CD4-positive, alpha-beta T cell treated with Interleukin-17A for 1 hour (primary cell): ENCODE results near the gene ZFR2.
"Not testable (repeated sequence)": the region's sequence is repeated elsewhere in the genome, so short reads cannot be mapped to it uniquely, and the experiment has no call there.

ENCODE experiments used
- DNase-seq: peaks from one replicate; pipeline ENCODE4 v3.0.0-alpha.2; 2020

Gene ZFR2

GRCh38 chr19:3834349-3835054 lies 34.3 kb downstream of the ZFR2 start:
- DNase-seq, result no peak

GRCh38 chr19:3833578-3834348 lies 35.1 kb downstream of the ZFR2 start:
- DNase-seq, result no peak

DNA sequence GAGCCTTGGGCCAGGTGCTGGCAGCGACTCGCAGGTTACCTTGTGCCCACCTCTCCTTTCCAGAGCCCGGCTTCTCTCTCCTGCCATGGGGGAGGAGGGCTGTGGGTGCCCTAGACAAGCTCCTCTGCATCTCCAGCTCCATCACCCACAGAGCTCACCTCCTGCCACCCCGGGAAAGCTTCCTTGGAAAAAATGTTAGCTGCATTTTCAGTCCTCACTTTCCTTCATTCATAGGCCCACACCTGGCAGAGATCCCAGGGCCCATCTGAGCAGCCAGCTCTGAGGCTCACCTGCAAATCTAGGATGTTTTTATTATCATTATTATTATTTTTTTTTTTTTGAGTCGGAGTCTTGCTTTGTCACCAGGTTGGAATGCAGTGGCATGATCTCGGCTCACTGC lies 36.8 kb downstream of the ZFR2 start:
- no peak for DNase-seq

DNA sequence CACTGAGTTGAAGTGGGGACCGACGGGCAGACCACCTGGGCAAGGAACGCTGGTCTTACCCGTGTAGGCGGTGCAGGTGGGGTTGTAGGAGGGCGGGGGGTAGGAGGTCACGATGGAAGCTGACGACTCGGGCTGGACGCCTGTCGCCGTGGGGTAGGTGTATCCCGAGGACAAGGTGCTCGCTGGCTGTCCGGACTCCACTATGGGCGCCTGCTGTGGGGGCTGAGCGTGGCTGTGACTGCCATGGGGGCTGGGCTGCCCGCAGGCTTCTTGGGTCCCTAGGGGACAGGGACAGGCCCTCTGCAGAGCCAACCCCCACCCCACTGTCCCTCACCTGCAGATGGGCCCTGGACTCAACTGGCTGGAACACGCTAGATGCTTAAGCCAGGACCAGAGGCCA lies 37.2 kb downstream of the ZFR2 start:
- no peak for DNase-seq

GRCh38 chr19:3830621-3831589 lies 37.9 kb downstream of the ZFR2 start:
- DNase-seq, result no peak

DNA sequence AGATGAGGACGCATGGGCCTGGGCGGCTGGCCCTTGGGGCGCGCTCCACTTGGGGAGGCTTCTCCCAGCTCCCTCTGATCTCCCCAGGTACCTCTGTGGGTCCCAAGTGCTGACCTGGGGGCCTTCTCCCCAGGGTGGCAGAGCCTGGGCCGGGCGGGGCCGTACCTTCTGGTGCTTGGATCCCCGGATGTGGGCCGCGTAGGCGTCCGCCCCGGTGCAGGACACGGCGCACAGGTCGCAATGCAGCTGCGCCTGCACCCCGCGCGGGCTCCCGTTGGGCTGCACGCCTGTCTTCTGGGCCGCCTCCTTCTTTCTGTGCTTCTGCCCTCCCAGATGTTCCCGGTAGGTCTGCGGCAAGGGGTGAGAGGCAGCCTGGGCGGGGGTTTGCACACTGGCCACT lies 41.5 kb downstream of the ZFR2 start:
- DNase-seq, result no peak

DNA sequence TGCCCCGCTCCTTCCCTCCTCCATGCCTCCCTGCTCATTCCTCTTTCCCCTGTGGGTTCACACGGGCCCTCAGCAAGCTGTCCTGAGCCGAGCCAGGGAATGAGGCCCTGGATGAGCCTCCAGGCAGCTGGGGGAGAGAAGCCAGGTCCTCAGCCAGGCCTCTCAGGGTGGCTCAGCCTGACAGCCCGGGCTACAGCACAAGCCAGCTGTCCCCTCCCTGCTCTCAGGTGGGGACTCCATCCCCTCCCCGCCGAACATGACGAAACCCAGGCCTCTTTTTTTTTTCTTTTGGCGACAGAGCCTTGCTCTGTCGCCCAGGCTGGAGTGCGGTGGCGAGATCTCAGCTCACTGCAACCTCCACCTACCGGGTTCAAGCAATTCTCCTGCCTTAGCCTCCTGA lies 42.7 kb downstream of the ZFR2 start:
- DNase-seq, result no peak

DNA sequence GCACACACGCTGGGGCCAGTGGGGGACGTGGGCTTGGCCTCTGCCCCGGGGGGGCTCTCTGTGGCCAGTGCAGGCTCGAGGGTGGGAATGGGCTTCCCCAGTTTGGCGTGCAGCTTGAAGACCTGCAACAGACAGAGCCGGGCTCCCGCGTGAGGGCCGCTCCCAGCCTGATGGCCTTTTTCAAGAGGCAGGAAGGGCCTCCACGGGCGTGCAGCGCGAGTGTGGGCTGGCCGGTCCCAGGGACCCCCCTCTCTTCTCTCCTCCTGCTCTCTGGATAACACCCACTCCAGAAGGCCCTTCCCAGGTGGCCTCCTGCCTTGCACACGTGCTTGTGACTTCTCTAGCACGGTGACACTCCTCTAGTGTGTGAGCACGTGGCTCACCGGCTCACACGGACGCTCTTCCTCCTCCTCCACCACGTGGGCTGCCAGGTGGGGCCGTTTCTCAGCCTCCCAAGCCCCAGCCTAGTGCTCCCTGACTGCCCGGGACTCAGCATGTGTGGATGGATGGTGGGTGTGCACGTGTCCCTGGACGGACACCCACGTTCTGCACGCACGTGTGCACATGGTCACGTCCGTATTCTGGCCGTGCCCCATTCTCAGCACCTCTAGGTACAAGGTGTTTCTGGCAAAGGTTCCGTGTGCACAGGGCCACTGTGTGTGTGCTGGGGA lies 43.4 kb downstream of the ZFR2 start:
- DNase-seq, result no peak

DNA sequence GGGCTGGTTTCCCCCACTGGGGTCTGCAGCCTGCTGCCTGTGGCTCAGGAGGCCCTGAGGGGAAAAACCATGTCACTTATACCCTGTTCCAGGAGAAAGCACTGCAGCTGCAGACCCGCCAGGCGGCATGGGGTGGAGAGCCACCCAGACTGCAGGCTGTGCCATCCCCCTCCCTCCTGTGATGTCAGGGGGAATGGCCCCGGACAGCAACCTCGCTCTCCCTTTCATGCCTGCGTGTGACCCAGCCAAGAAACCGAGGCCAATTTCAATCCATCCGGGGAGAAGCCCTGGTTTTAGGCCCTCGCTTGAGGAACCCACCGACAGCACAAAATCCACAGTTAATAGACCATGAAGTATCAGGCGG lies 45.5 kb downstream of the ZFR2 start:
- no peak for DNase-seq

- DNase-seq, result no peak
Observed at GRCh38 chr19:3822683-3823349, 46.0 kb downstream of the ZFR2 start.

- peak; percentile 90 for DNase-seq
Observed at GRCh38 chr19:3821857-3822364, 46.9 kb downstream of the ZFR2 start.

DNA sequence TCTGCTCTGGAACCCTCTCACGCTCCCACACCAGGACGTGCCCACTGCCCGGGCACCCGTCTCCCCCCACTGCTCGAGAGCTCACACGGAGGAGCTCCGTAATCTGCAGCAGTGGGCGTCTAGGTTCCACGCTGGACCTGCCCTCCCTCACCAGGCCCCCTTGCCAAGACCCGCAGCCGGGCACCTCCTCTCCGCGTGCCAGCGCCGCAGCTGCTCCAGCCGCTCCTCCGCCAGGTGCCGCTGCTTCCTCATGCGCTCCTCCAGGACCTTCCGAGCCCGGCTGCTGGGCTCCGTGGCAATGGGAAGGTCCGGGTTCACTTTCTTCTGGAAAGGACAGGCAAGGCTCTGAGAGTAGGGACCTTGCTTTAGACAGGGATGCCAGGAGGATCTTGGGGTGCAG lies 47.7 kb downstream of the ZFR2 start:
- no peak for DNase-seq

DNA sequence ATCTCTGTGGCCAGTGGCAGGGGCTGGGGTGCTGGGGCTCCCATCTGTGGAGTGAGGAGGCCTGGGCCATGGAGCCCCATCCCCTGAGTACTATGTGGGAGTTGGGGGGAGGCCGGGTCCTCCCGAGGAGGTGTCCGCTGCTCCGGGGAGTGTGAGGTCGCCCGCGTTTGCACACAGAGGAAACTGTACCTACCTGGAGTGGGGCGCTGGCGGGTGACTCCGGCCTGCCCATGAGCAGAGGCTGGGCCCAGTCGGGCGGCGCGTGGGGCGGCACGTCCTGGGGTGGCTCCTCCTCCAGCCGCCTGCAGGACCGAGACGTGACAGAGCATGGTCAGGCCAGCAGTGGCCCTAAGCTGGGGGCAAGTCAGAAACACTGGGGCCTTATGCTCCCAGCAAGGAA lies 48.8 kb downstream of the ZFR2 start:
- no peak for DNase-seq

- DNase-seq, result no peak
Observed at GRCh38 chr19:3818918-3819317, 49.9 kb downstream of the ZFR2 start.

DNA sequence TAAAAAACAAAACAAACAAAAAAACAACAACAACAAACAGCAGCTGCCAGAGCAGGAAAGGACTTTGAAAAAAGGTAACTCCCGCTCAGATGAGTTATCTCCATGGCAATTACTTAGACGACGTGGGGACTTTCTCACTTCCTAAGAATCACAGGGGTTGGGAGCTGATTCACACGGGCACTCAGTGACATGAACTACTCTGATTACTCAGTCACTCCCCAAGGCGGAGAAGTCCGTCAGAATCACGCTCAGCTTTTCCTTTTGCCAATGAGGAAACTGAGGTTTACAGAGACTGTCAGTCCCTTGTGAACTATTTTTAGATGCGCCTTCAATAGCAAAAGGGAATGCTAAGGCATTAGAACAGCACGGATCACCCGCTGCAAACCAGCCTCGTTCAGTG lies 50.4 kb downstream of the ZFR2 start:
- no peak for DNase-seq

- DNase-seq, result no peak
Observed at GRCh38 chr19:3817761-3818160, 51.1 kb downstream of the ZFR2 start.

DNA sequence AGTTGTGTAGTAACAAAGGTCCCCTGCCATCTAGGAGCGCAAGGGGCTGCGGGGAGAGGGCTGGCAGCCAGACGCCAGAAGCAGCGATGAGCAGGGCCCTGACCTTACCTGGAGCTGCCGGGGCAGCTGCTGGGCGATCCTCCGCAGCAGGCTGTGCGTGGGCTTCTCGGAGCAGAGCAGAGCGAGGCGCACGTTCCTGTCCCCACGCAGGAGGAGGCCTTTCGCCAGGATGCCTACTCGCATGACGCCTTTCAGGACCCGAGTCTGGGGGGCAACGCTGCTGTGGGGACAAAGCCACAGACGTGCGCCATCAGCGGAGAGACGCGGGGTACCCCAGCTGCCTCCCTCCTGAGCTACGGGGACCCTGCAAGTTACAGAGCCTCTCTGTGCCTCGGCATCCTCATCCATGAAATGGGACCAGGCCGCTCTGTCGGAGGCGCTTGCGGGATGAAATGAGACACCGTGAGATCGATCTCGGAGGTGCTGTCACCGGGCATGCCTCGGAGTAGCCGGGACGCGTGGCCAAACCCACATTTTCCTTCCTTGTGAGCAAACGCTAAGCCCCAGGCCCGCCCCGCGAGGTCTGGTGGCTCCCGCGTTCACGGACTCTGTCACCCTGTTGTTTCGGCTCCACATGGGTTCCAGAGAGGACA lies 52.1 kb downstream of the ZFR2 start:
- no peak for DNase-seq

GRCh38 chr19:3816148-3816547 lies 52.7 kb downstream of the ZFR2 start:
- not testable (repeated sequence) for DNase-seq

DNA sequence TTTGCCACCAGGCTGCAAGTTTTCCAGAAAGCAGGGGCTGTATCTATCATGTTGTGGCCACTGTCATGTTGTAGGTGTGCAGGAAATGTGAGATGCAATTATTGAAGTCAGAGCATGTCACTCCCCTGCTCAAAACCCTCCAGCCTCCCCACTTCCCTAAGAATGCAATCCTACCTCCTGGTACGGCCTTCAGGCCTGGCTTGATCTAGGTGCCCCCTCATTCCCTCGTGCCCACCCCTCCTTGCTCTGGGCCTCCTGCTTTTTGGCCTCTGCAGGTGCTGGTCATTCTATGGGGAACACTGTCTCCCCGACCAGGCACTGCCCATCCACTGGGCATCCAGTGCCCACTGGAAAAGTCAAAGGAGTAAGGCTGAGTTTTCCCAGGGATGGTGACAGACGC lies 54.2 kb downstream of the ZFR2 start:
- DNase-seq, result no peak

DNA sequence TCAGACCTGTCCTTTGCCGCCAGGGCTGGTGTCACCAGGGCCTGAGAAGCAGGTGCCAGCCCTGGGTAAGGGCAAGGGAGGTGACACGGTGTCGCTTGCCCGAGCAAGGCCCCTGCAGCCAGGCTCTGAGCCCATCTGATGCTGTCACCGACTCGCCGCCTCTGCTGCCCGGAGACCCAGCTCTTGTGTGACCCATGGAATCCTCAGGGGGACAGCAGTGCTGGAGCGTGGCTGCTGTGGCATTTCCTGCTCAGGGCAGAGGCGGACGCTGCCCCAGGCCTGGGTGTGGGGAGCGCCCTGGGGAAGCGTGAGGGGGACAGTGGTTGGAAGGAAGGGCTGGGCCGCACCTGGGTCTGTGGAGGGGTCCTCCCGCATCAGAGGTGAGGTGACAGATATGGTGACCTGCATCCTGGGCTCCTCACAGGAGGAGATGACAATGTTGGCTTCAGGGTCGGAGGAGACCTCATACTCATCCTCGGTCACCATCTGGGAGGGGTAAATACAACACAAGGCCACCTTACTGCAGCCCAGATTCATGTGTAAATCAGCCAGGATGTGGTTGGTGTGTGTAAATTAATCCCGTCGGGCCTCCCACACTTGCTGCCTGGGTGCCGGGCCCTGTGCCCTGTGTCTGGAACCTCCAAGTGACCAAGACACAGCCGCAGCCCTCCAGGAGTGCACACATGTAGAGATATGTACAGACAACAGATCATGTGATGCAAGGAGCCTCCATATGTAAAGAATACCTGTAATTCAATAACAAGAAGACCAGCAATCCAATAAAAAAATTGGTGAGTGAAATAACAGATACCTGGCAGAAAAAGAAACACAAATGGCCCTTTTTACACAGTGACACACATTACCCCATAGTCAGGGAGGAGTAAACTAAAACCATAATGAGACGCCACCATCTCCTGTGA lies 55.1 kb downstream of the ZFR2 start:
- peak; percentile 41 for DNase-seq
